MCF 10A (cell line): Measurements from ENCODE around the gene ZNF766. TPM values are rescaled to one million over a fixed set of nuclear protein-coding genes. Genes with fewer than 3 reads are reported as not detected.

Experiments
- BruUV-seq: library from RNA; stranded (reverse); fragments of 400-500 nt; replicated peaks from 2 replicates; lab custom pipeline; 2021; lab: Mats Ljungman, UMichigan
- CTCF ChIA-PET: fragments of 300-600 bp; sonication (Branson Sonifier 250); formaldehyde crosslinking; extraction: SDS; loops from one replicate; lab custom pipeline; 2021; ENCODE audit warnings: antibody characterized with exemption, inconsistent platforms; lab: Yijun Ruan, JAX
- POLR2A ChIA-PET: fragments of 300-600, 350-650 bp; sonication (Branson Sonifier 250); formaldehyde crosslinking; extraction: SDS; loops from one replicate; lab custom pipeline; 2020; ENCODE audit warnings: antibody characterized with exemption, inconsistent platforms; lab: Yijun Ruan, JAX
- DNase-seq: peaks from one replicate; pipeline ENCODE4 v3.0.0-alpha.2; 2018; ENCODE audit not compliant: unreplicated experiment
- H3K27ac Mint-ChIP-seq: one replicate; pipeline ENCODE4 v1.8.0; 2022; ENCODE audit warnings: mild to moderate bottlenecking, low read depth, mixed read lengths; ENCODE audit not compliant: unreplicated experiment
- H3K27me3 Mint-ChIP-seq: one replicate; pipeline ENCODE4 v1.8.0; 2022; ENCODE audit warnings: mixed read lengths; ENCODE audit not compliant: insufficient read depth, unreplicated experiment
- H3K36me3 Mint-ChIP-seq: one replicate; pipeline ENCODE4 v1.8.0; 2022; ENCODE audit warnings: mild to moderate bottlenecking, moderate library complexity, mixed read lengths; ENCODE audit not compliant: insufficient read depth, unreplicated experiment
- H3K4me1 Mint-ChIP-seq: one replicate; pipeline ENCODE4 v1.8.0; 2022; ENCODE audit warnings: mixed read lengths; ENCODE audit not compliant: insufficient read depth, unreplicated experiment
- H3K4me3 Mint-ChIP-seq: one replicate; pipeline ENCODE4 v1.8.0; 2022; ENCODE audit warnings: mild to moderate bottlenecking, moderate library complexity, mixed read lengths; ENCODE audit not compliant: unreplicated experiment
- H3K9me3 Mint-ChIP-seq: one replicate; pipeline ENCODE4 v1.8.0; 2022; ENCODE audit warnings: mixed read lengths; ENCODE audit not compliant: unreplicated experiment
- intact Hi-C: fragments of 100-400 bp; cut with micrococcal nuclease; formaldehyde crosslinking; loops from 2 replicates; pipeline ENCODE4 v1.14.1; 2022
- total RNA-seq: library from RNA; stranded (reverse); gene quantifications from 2 replicates; pipeline ENCODE4 v1.2.3, GENCODE V29; 2022
- TF ChIP-seq, protein P1 (sequence below): fragments of 200-600 bp; IDR thresholded peaks from one replicate; pipeline ENCODE4 v1.8.0; 2022; ENCODE audit warnings: antibody characterized with exemption, mild to moderate bottlenecking; ENCODE audit not compliant: unreplicated experiment

ZNF766 gene
- total RNA-seq, 1 experiment from 2014 or later, result 11.5 TPM

- Mint-ChIP-seq H3K27me3 (no peaks in the 10 kb centered on the region), H3K4me3 (peak within 1 kb of the TSS; percentile 90), H3K27ac (peak within 1 kb of the TSS; percentile 85), H3K4me1 (peaks cover 13% of the 10 kb centered on the region), H3K36me3 (peaks cover 54% of the 10 kb centered on the region), H3K9me3 (peaks cover 35% of the 10 kb centered on the region)
- ChIA-PET POLR2A (interaction anchor here (0.5 to 0.6 kb wide), 2 partner anchors 9 to 107 kb away, joined by 3 read pairs; partner anchors contain the start of gene PPP2R1A), CTCF (no interaction called here)
- intact Hi-C loops, result no loop called here
- DNase-seq, result peak; percentile 69
- TF ChIP-seq, protein P1, sequence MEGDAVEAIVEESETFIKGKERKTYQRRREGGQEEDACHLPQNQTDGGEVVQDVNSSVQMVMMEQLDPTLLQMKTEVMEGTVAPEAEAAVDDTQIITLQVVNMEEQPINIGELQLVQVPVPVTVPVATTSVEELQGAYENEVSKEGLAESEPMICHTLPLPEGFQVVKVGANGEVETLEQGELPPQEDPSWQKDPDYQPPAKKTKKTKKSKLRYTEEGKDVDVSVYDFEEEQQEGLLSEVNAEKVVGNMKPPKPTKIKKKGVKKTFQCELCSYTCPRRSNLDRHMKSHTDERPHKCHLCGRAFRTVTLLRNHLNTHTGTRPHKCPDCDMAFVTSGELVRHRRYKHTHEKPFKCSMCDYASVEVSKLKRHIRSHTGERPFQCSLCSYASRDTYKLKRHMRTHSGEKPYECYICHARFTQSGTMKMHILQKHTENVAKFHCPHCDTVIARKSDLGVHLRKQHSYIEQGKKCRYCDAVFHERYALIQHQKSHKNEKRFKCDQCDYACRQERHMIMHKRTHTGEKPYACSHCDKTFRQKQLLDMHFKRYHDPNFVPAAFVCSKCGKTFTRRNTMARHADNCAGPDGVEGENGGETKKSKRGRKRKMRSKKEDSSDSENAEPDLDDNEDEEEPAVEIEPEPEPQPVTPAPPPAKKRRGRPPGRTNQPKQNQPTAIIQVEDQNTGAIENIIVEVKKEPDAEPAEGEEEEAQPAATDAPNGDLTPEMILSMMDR, result no peak
- BruUV-seq, result TSS peak; percentile 78
Measured at GRCh38 chr19:52296773-52297600, 27.6 kb downstream of the ZNF766 start, which contains the start of gene ZNF480. TSS of gene ZNF480 (plus strand) at chr19:52297169. CDS start at chr19:52300413, 3,244 bp downstream.

GRCh38 chr19:52297601-52298364 is 28.4 kb downstream of the ZNF766 start:
- Mint-ChIP-seq H3K27ac (peak overlapping the region; percentile 85), H3K4me1 (peaks cover 13% of the 10 kb centered on the region), H3K36me3 (peaks cover 54% of the 10 kb centered on the region), H3K4me3 (peak overlapping the region; percentile 90), H3K27me3 (no peaks in the 10 kb centered on the region), H3K9me3 (peaks cover 29% of the 10 kb centered on the region)
- no TSS peak for BruUV-seq
- CTCF ChIA-PET, result no interaction called here
- intact Hi-C loops, result no loop called here
- TF ChIP-seq, protein P1, result no peak
- POLR2A ChIA-PET, result no interaction called here
- DNase-seq, result no peak

- ChIA-PET POLR2A (interaction anchor here (1.3 kb wide), 1 partner anchor 13 kb away, joined by 3 read pairs; no protein-coding TSS in a partner anchor), CTCF (interaction anchor here (1.0 kb wide), 1 partner anchor 437 kb away, joined by 3 read pairs; no protein-coding TSS in a partner anchor)
- intact Hi-C loops, result no loop called here
- H3K36me3 Mint-ChIP-seq, result peaks cover 88% of the 10 kb centered on the region
- no TSS peak for BruUV-seq
- H3K27ac Mint-ChIP-seq, result no peak overlapping the region
- H3K4me1 Mint-ChIP-seq, result no peaks in the 10 kb centered on the region
- peak; percentile 8 for DNase-seq
- H3K9me3 Mint-ChIP-seq, result peaks cover 14% of the 10 kb centered on the region
- no peaks in the 10 kb centered on the region for H3K27me3 Mint-ChIP-seq
- no peak overlapping the region for H3K4me3 Mint-ChIP-seq
- TF ChIP-seq, protein P1, result no peak
Measured at GRCh38 chr19:52307275-52307674, 37.9 kb downstream of the ZNF766 start.

GRCh38 chr19:52322429-52322828 is 53.0 kb downstream of the ZNF766 start:
- no peaks in the 10 kb centered on the region for H3K4me1 Mint-ChIP-seq
- CTCF ChIA-PET, result no interaction called here
- H3K4me3 Mint-ChIP-seq, result no peak overlapping the region
- TF ChIP-seq, protein P1, result no peak
- no TSS peak for BruUV-seq
- intact Hi-C loops, result no loop called here
- H3K9me3 Mint-ChIP-seq, result peaks cover 37% of the 10 kb centered on the region
- H3K27ac Mint-ChIP-seq, result no peak overlapping the region
- no peaks in the 10 kb centered on the region for H3K27me3 Mint-ChIP-seq
- POLR2A ChIA-PET, result no interaction called here
- no peak for DNase-seq
- peaks cover 62% of the 10 kb centered on the region for H3K36me3 Mint-ChIP-seq
